ENCODE data around the gene PRSS36.
A peak's percentile ranks its signal among the peaks of the same experiment; 100 is the strongest.
"Not testable (repeated sequence)": the region's sequence is repeated elsewhere in the genome, so short reads cannot be mapped to it uniquely, and the experiment has no call there.

The PRSS36 gene

DNA sequence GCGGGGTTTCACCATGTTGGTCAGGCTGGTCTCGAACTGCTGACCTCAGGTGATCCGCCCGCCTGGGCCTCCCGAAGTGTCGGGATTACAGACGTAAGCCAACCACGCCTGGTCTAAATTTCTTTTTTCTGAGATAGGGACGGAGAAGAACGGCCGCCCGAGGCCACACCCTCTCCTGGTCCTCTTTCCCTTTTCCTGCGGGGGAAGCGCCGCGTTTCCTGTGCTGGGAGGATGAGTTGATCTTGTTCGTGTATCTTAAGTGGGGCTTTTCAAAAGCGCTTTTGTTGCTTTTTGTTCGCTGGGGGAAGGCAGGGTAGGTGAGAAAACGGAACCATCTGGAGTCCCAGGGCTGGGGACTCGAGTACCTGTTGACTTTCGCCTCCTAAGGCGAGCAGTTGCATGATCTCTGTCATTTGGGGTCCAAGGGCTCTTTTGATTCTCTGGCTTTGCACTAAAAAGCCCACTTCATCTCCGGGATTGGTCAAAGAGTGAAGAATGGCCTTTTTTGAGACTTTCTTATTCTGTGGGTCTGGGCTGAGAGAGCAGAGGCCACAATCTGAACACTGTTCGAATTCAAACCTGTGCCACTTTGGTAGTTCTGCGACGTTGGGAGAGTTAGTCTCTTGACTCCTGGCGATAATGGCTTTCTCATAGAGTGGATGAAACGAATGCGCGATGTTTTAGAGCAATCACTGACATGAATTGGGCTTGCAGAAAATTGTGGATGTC, 31.4 kb upstream of the PRSS36 start:
- Histone ChIP-seq H3K9me3 (ENCODE audit: control insufficient read depth, insufficient read depth, low read length) (no peaks in the 10 kb centered on the region), H3K27me3 (ENCODE audit: control insufficient read depth, insufficient read depth, low read length) (no peaks in the 10 kb centered on the region), H3K4me3 (ENCODE audit: low read depth, low read length) (peak overlapping the region; percentile 96), H3K4me1 (ENCODE audit: control insufficient read depth, insufficient read depth, low read length) (peaks cover 3% of the 10 kb centered on the region), H3K9ac (ENCODE audit: low read depth, low read length) (peak overlapping the region; percentile 98), H3K36me3 (ENCODE audit: control insufficient read depth, insufficient read depth, low read length) (peaks cover 39% of the 10 kb centered on the region)

DNA sequence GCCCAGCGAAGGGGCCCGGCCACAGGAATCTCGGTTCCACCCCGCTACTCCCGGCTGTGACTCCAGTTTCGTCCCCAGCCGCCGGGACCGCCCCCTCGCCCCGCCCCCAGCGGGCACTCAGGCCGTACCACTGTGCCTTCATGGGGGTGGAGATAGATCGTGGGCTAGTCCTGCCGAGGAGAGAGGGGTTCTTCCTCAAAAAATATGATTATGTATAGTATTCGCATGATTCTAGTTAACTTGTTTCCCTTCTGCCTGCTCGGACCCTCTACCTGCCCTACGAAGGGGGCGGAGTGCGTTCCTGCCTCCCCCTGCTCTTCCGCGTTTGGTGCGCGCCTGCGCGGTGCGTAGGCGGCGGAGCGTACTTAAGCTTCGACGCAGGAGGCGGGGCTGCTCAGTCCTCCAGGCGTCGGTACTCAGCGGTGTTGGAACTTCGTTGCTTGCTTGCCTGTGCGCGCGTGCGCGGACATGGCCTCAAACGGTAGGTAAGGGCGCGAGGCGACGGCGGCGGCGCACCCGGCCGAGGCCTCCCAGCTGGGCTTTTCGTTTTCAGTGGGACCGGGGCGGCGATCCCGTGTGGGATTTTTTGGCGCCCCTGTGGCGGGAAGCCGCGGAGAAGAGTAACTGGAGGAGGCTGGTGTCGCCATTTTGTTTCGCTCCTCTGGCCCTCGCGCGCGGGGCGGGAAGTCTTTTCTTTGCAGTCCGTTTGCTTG, 30.0 kb upstream of the PRSS36 start, which contains the start of gene FUS:
Gene FUS (plus strand): TSS at position 393 of the 713 bp plus-strand sequence. CDS start 76 bp downstream, at position 469.
- H3K4me1 ChIP-seq (ENCODE audit: control insufficient read depth, insufficient read depth, low read length) = peaks cover 3% of the 10 kb centered on the region
- H3K36me3 ChIP-seq (ENCODE audit: control insufficient read depth, insufficient read depth, low read length) = peaks cover 26% of the 10 kb centered on the region
- H3K27me3 ChIP-seq (ENCODE audit: control insufficient read depth, insufficient read depth, low read length) = no peaks in the 10 kb centered on the region
- no peaks in the 10 kb centered on the region for H3K9me3 ChIP-seq (ENCODE audit: control insufficient read depth, insufficient read depth, low read length)
- peak within 1 kb of the TSS; percentile 96 for H3K4me3 ChIP-seq (ENCODE audit: low read depth, low read length)
- peak within 1 kb of the TSS; percentile 98 for H3K9ac ChIP-seq (ENCODE audit: low read depth, low read length)

DNA sequence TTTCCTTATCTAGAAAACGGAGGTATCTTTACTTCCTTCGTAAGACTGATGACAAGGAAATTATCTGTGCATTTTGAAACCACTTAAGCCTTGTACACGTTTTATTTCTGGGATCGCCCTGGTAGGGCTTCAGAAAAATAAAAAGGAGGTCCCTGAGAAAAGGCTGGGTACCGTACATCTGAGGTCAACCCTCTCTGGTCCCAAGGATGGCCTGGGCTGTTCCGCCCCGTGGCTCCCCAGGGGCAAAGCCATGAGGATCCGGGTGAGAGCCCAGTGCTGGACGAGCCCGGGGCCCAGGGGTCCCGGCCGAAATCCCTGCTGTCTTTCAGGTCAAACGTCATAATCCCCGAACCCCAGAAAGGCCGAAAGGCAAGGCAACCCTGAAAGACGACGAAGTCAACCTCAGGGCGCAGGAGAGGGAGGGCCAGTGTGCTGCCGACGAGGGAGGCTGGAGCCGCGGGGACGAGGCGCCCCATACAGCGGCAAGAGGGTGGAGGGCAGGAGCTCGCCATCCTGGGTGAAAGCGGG, 29.4 kb upstream of the PRSS36 start:
- H3K4me3 ChIP-seq (ENCODE audit: low read depth, low read length) = peak overlapping the region; percentile 96
- peaks cover 20% of the 10 kb centered on the region for H3K36me3 ChIP-seq (ENCODE audit: control insufficient read depth, insufficient read depth, low read length)
- H3K9me3 ChIP-seq (ENCODE audit: control insufficient read depth, insufficient read depth, low read length) = no peaks in the 10 kb centered on the region
- H3K4me1 ChIP-seq (ENCODE audit: control insufficient read depth, insufficient read depth, low read length) = peaks cover 3% of the 10 kb centered on the region
- H3K9ac ChIP-seq (ENCODE audit: low read depth, low read length) = peak overlapping the region; percentile 48
- no peaks in the 10 kb centered on the region for H3K27me3 ChIP-seq (ENCODE audit: control insufficient read depth, insufficient read depth, low read length)

DNA sequence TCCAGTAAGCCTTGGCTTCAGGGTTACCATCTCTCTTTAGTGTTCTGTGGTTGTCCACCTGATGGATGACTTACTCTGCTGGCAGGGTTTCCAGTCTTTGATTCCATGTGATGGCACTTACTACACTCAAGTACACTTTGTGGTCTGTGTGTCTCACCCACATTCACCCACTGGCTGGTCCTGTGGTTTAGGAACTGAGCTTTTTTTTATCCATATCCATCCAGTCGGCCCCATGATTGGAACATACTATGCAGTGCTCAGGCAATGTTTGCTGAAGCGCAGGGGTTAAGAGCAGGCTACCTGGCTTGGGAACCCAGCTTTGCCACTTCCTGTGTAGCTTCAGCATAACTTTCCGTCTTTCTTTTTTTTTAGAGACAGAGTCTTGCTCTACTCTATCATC, 27.3 kb upstream of the PRSS36 start:
- no peaks in the 10 kb centered on the region for H3K9me3 ChIP-seq (ENCODE audit: control insufficient read depth, insufficient read depth, low read length)
- no peaks in the 10 kb centered on the region for H3K36me3 ChIP-seq (ENCODE audit: control insufficient read depth, insufficient read depth, low read length)
- H3K9ac ChIP-seq (ENCODE audit: low read depth, low read length) = no peak overlapping the region
- H3K27me3 ChIP-seq (ENCODE audit: control insufficient read depth, insufficient read depth, low read length) = no peaks in the 10 kb centered on the region
- no peak overlapping the region for H3K4me3 ChIP-seq (ENCODE audit: low read depth, low read length)
- H3K4me1 ChIP-seq (ENCODE audit: control insufficient read depth, insufficient read depth, low read length) = no peaks in the 10 kb centered on the region

DNA sequence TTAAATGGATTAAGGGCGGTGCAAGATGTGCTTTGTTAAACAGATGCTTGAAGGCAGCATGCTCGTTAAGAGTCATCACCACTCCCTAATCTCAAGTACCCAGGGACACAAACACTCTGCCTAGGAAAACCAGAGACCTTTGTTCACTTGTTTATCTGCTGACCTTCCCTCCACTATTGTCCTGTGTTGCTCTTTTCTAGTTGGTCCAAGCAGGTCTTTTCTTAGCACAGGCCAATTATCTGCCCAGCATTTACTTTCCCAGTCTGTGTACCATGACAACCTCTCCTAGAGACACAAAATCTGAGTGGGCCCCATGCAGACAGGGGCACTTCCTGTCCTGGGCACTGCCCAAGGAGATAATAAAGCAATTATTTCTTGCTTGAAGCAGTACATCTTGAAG, 20.2 kb upstream of the PRSS36 start:
- not testable (repeated sequence) for H3K4me1 ChIP-seq (ENCODE audit: control insufficient read depth, insufficient read depth, low read length); H3K27me3 ChIP-seq (ENCODE audit: control insufficient read depth, insufficient read depth, low read length); H3K9me3 ChIP-seq (ENCODE audit: control insufficient read depth, insufficient read depth, low read length); H3K9ac ChIP-seq (ENCODE audit: low read depth, low read length); H3K4me3 ChIP-seq (ENCODE audit: low read depth, low read length); H3K36me3 ChIP-seq (ENCODE audit: control insufficient read depth, insufficient read depth, low read length)

DNA sequence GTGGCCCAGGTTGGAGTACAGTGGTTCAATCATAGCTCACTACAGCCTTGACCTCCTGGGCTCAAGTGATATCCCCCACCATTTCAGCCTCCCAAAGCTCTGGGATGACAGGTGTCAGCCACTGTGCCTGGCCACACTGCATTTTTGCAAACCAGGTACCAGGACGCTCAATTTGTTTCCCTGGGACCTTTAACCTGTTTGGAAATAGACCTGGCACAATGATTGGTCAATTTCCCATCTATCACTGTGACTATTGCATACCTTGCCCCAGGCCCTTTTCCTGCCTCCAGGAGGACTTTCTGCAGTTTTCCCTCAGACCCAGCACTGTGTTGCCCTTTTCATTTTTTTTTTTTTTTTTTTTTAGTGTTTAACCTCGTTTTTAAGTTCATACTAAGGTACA, 19.0 kb upstream of the PRSS36 start:
- H3K9ac ChIP-seq (ENCODE audit: low read depth, low read length) = no peak overlapping the region
- no peak overlapping the region for H3K4me3 ChIP-seq (ENCODE audit: low read depth, low read length)
- H3K9me3 ChIP-seq (ENCODE audit: control insufficient read depth, insufficient read depth, low read length) = no peaks in the 10 kb centered on the region
- H3K27me3 ChIP-seq (ENCODE audit: control insufficient read depth, insufficient read depth, low read length) = no peaks in the 10 kb centered on the region
- peaks cover 2% of the 10 kb centered on the region for H3K4me1 ChIP-seq (ENCODE audit: control insufficient read depth, insufficient read depth, low read length)
- no peaks in the 10 kb centered on the region for H3K36me3 ChIP-seq (ENCODE audit: control insufficient read depth, insufficient read depth, low read length)

DNA sequence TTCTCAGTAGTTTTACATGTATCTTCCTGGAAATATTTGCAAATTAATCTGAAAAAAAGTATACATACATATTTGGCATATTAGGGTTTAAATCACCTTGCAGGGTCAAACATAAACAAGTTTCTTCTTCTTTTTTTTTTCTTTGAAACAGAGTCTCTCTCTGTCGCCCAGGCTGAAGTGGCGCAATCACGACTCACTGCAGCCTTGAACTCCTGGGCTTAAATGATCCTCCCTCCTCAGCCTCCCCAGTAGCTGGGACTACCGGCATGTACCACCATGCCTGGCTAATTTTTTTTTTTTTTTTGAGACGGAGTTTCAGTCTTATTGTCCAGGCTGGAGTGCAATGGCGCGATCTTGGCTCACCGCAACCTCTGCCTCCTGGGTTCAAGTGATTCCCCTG, 17.4 kb upstream of the PRSS36 start:
- no peaks in the 10 kb centered on the region for H3K9me3 ChIP-seq (ENCODE audit: control insufficient read depth, insufficient read depth, low read length)

DNA sequence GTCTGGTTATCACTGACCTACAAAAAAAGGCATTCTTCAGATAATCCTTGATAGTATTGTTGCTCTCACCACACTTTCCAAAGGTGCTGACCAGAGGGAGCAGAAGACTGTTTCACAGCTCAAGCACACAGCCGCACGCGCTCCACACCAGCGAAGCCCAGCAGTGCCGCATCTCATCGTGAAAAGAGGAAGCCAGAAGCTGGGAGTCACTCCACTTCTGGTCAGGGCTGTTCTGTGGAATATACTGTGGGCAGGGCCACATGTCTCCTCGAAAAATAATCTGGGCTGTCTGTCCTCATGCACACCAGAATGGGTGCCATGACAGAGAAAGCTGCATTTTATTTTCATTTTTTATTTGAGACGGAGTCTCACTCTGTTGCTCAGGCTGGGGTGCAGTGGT, 7.3 kb upstream of the PRSS36 start:
- no peak overlapping the region for H3K4me3 ChIP-seq (ENCODE audit: low read depth, low read length)
- H3K4me1 ChIP-seq (ENCODE audit: control insufficient read depth, insufficient read depth, low read length) = no peaks in the 10 kb centered on the region
- no peaks in the 10 kb centered on the region for H3K27me3 ChIP-seq (ENCODE audit: control insufficient read depth, insufficient read depth, low read length)
- no peaks in the 10 kb centered on the region for H3K9me3 ChIP-seq (ENCODE audit: control insufficient read depth, insufficient read depth, low read length)
- H3K9ac ChIP-seq (ENCODE audit: low read depth, low read length) = no peak overlapping the region
- H3K36me3 ChIP-seq (ENCODE audit: control insufficient read depth, insufficient read depth, low read length) = no peaks in the 10 kb centered on the region

More for the DNA sequence above, 17.4 kb upstream of the PRSS36 start:
- peaks cover 2% of the 10 kb centered on the region for H3K4me1 ChIP-seq (ENCODE audit: control insufficient read depth, insufficient read depth, low read length)
- H3K36me3 ChIP-seq (ENCODE audit: control insufficient read depth, insufficient read depth, low read length) = no peaks in the 10 kb centered on the region
- H3K4me3 ChIP-seq (ENCODE audit: low read depth, low read length) = no peak overlapping the region
- no peaks in the 10 kb centered on the region for H3K27me3 ChIP-seq (ENCODE audit: control insufficient read depth, insufficient read depth, low read length)
- no peak overlapping the region for H3K9ac ChIP-seq (ENCODE audit: low read depth, low read length)

DNA sequence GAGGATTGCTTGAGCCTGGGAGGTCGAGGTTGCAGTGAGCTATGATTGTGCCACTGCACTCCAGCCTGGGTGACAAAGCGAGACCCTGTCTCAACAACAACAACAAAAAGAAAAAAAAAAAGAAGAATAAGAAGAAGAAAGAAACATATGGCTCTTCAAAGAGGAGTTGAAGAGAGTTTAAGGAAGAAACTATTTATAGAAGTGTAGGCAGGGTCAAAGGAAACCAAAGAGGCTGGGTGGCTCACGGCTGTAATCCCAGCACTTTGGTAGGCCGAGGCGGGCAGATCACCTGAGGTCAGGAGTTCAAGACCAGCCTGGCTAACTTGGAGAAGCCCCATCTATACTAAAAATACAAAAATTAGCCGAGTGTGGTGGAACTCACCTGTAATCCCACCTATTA, 1.1 kb upstream of the PRSS36 start:
- not testable (repeated sequence) for H3K36me3 ChIP-seq (ENCODE audit: control insufficient read depth, insufficient read depth, low read length); H3K4me1 ChIP-seq (ENCODE audit: control insufficient read depth, insufficient read depth, low read length); H3K4me3 ChIP-seq (ENCODE audit: low read depth, low read length); H3K9ac ChIP-seq (ENCODE audit: low read depth, low read length); H3K9me3 ChIP-seq (ENCODE audit: control insufficient read depth, insufficient read depth, low read length)
- peaks cover 28% of the 10 kb centered on the region for H3K27me3 ChIP-seq (ENCODE audit: control insufficient read depth, insufficient read depth, low read length)

DNA sequence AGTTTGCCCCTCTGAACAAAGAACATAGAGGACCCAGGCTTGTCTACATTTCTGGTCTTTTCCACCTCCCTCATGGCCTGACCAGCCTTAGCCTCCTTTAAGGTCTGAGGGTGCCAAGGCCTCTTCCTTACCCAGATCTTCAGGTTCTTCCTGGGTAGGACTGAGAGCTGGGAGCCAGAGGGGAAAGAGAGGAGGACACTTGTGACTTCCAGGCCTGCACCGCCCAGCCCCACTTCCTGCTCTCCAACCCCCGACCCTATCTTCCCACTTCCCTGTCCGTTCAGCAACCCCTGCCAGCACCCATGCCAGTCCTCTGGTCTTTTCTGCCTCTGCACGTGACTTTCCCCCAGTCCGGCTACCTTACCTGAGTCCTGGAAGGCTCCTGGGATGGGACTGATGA, 534 bp downstream of the PRSS36 start:
- H3K4me3 ChIP-seq (ENCODE audit: low read depth, low read length) = no peak overlapping the region

DNA sequence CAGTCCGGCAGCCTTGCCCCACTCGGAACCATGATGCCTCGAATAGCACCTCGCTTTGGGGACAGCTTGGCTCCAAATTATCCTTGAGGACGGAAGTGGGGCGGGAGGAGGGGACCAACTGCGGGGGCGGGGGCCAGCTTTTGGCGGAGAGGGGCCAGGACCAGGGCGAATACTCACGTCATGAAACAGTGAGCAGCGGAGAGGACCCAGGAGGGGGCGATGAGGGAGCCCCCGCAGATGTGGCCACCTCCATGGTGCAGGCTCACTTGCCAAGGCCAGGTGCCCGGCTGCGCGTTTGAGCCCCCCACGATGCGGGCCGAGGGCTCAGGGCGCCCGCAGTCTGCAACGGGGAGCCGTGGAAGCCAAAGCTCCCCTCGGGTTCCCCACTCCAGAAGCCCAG, 970 bp downstream of the PRSS36 start:
- no peaks in the 10 kb centered on the region for H3K36me3 ChIP-seq (ENCODE audit: control insufficient read depth, insufficient read depth, low read length)
- no peak overlapping the region for H3K9ac ChIP-seq (ENCODE audit: low read depth, low read length)
- no peaks in the 10 kb centered on the region for H3K9me3 ChIP-seq (ENCODE audit: control insufficient read depth, insufficient read depth, low read length)
- H3K4me3 ChIP-seq (ENCODE audit: low read depth, low read length) = peak overlapping the region; percentile 59
- H3K4me1 ChIP-seq (ENCODE audit: control insufficient read depth, insufficient read depth, low read length) = peaks cover 9% of the 10 kb centered on the region
- peaks cover 30% of the 10 kb centered on the region for H3K27me3 ChIP-seq (ENCODE audit: control insufficient read depth, insufficient read depth, low read length)

More for the DNA sequence above, 534 bp downstream of the PRSS36 start:
- no peaks in the 10 kb centered on the region for H3K36me3 ChIP-seq (ENCODE audit: control insufficient read depth, insufficient read depth, low read length)
- no peak overlapping the region for H3K9ac ChIP-seq (ENCODE audit: low read depth, low read length)
- H3K4me1 ChIP-seq (ENCODE audit: control insufficient read depth, insufficient read depth, low read length) = peaks cover 9% of the 10 kb centered on the region
- H3K27me3 ChIP-seq (ENCODE audit: control insufficient read depth, insufficient read depth, low read length) = peaks cover 30% of the 10 kb centered on the region
- H3K9me3 ChIP-seq (ENCODE audit: control insufficient read depth, insufficient read depth, low read length) = no peaks in the 10 kb centered on the region

DNA sequence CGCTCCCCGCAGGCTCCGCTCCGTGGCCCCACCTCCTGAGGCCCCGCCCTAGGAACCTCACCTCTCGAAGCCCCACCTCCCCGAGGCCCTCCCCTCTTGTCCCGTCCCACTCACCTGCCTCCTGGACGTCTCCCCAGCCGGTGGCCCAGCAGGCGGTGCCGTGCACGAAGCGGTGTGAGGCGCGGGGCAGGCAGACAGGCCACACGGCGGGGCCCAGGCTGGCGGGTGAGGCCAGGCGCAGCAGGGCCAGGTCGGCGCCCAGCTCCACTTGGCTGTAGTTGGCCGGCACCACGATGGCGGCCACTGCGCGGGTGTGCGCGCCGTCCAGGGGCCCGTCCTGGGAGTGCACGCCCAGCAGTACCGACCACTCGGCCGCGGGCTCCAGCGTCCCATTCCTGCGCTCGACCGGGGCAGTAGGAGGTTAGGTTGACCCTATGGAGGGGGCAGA, 1.6 kb downstream of the PRSS36 start:
- H3K9me3 ChIP-seq (ENCODE audit: control insufficient read depth, insufficient read depth, low read length) = no peaks in the 10 kb centered on the region
- peak overlapping the region; percentile 24 for H3K9ac ChIP-seq (ENCODE audit: low read depth, low read length)
- peaks cover 9% of the 10 kb centered on the region for H3K4me1 ChIP-seq (ENCODE audit: control insufficient read depth, insufficient read depth, low read length)
- H3K4me3 ChIP-seq (ENCODE audit: low read depth, low read length) = peak overlapping the region; percentile 59
- no peaks in the 10 kb centered on the region for H3K36me3 ChIP-seq (ENCODE audit: control insufficient read depth, insufficient read depth, low read length)
- peaks cover 36% of the 10 kb centered on the region for H3K27me3 ChIP-seq (ENCODE audit: control insufficient read depth, insufficient read depth, low read length)
